Left ventricle myocardium inferior (tissue), 1 donor: Measurements from ENCODE around the gene SNAPC4. TPM values are rescaled to one million over a fixed set of nuclear protein-coding genes. Genes with fewer than 3 reads are reported as not detected.
A peak's percentile ranks its signal among the peaks of the same experiment; 100 is the strongest.
"Not testable (repeated sequence)": the region's sequence is repeated elsewhere in the genome, so short reads cannot be mapped to it uniquely, and the experiment has no call there.

Experiments used
- DNase-seq: peaks from one replicate; pipeline ENCODE4 v3.0.0-alpha.2; 2020
- H3K27ac ChIP-seq: fragments of 200-600 bp; replicated peaks from 2 replicates; pipeline ENCODE4 v1.8.0; 2021
- H3K27me3 ChIP-seq: fragments of 200-600 bp; 2 replicates; pipeline ENCODE4 v1.8.0; 2021; ENCODE audit warnings: low read depth
- H3K36me3 ChIP-seq: fragments of 200-600 bp; 2 replicates; pipeline ENCODE4 v1.8.0; 2021
- H3K4me1 ChIP-seq: fragments of 200-600 bp; 2 replicates; pipeline ENCODE4 v1.8.0; 2021
- H3K4me3 ChIP-seq: fragments of 200-600 bp; 2 replicates; pipeline ENCODE4 v1.8.0; 2021; ENCODE audit warnings: mild to moderate bottlenecking, moderate library complexity
- H3K9me3 ChIP-seq: fragments of 200-600 bp; replicated peaks from 2 replicates; pipeline ENCODE4 v1.8.0; 2021
- intact Hi-C: fragments of 100-400 bp; cut with micrococcal nuclease; formaldehyde crosslinking; loops from one replicate; pipeline ENCODE4 v1.11.0; 2022
- total RNA-seq: library from RNA; stranded (reverse); fragmentation: NEBNext Ultra II Directional; extraction: Animal tissue kit (Norgen Biotek cat#: 25700); gene quantifications from one replicate; pipeline ENCODE4 v1.2.1, GENCODE V29; 2021
- TF ChIP-seq, protein P1 (sequence below): fragments of 200-600 bp; IDR thresholded peaks from 2 replicates; pipeline ENCODE4 v1.8.0; 2021; ENCODE audit warnings: antibody characterized with exemption, mild to moderate bottlenecking, borderline replicate concordance
- donor health status: DM: no; HTN: yes; CAD: no; lungs with severe emphysema.

Gene SNAPC4
- total RNA-seq, 1 donor from 2014 or later = 5.2 TPM

DNA sequence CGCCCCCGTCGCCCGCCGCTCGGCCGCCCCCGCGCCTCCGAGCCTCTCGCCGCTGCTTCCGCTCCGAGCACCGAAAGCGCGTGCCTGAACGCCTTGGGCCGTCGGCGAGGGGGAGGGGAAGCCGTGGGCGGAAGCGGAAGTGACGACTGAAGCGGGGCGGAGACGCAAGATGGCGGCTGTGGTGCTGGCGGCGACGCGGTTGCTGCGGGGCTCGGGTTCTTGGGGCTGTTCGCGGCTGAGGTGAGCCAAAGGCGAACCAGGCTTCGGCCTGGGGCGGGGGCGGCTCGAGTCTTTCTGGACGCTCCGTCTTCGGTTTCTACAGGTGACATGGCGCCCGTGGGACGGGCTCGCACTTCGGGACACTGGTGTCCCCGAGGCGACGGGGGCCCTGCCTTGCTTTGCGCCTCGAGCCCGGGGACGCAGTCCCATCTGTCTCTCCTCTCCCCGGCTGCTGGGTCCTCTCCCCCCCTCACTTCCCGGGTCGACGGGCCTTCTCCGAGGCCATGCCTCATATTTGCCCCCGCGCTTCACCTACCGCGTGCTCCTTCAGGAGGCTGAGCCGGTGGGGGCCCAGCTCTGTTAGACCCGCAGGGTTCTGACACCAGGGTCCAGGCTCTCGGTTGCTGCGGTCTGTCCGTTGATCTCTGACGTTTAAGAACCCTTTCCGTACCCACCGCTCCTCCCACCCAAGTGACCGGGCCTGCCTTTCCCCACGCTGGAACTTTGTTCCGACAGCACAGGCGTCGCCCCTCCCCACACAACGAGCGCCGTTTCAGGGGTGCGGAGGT lies 10.7 kb upstream of the SNAPC4 start, which contains the start of the genes ENTR1 and PMPCA:
Gene ENTR1, minus strand, starts transcription at position 115 of the 788 bp plus-strand sequence. CDS start 217 bp downstream, outside the sequence.
Gene PMPCA, plus strand, starts transcription at position 159 of the 788 bp plus-strand sequence. Its CDS starts 11 bp downstream, at position 170.
- peak; percentile 93 for DNase-seq
- intact Hi-C loops = no loop called here
- H3K36me3 ChIP-seq = peaks cover 57% of the 10 kb centered on the region
- H3K27ac ChIP-seq = peak within 1 kb of the TSS; percentile 88
- TF ChIP-seq, protein P1, sequence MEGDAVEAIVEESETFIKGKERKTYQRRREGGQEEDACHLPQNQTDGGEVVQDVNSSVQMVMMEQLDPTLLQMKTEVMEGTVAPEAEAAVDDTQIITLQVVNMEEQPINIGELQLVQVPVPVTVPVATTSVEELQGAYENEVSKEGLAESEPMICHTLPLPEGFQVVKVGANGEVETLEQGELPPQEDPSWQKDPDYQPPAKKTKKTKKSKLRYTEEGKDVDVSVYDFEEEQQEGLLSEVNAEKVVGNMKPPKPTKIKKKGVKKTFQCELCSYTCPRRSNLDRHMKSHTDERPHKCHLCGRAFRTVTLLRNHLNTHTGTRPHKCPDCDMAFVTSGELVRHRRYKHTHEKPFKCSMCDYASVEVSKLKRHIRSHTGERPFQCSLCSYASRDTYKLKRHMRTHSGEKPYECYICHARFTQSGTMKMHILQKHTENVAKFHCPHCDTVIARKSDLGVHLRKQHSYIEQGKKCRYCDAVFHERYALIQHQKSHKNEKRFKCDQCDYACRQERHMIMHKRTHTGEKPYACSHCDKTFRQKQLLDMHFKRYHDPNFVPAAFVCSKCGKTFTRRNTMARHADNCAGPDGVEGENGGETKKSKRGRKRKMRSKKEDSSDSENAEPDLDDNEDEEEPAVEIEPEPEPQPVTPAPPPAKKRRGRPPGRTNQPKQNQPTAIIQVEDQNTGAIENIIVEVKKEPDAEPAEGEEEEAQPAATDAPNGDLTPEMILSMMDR = no peak
- H3K27me3 ChIP-seq = no peaks in the 10 kb centered on the region
- H3K4me3 ChIP-seq = peak within 1 kb of the TSS; percentile 97
- peaks cover 39% of the 10 kb centered on the region for H3K4me1 ChIP-seq
- H3K9me3 ChIP-seq = no peaks in the 10 kb centered on the region

DNA sequence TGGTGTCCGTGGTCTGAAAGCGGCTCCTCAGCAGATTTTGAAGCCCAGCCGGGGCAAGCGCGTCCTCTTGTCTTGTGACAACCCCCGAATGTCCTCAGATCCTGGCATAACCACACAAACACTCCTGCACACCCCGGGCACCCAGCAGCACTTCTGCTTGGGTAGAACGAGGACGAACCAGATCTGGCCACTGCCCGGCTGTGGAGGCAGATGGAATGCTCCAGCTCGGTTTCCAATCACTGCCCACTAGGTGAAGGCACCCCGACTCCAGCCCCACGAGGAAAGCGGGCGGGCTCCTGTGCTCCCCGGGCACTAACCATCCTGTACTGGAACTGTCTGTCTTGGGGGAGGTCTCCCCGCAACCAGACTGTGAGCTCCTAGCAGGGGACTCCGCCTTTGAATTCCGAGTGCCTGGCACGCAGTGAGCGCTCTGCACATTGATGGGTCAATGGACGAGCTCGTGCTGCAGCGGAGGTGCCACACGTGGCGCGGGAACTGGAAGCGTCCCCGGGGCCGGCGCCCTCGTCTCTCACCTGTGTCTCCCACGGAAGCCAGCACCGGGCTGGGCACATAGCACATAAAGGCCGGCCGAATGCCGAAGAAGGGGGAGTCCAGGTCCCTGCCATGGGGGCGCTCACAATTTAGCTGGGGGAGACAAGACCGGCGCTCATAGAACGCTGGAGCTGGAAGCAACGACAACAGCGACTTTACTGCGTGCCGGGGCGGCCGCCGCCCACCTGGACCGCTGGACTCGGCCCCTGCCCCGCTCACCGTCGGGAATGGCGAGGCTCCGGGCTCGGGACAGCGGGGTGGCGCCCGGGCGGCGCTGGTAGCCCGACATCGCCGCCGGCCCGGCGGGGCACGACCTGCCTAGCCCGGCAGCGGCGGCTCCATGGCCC lies 9.8 kb upstream of the SNAPC4 start:
- no peak for DNase-seq
- peak overlapping the region; percentile 88 for H3K27ac ChIP-seq
- H3K36me3 ChIP-seq = peaks cover 57% of the 10 kb centered on the region
- peak overlapping the region; percentile 97 for H3K4me3 ChIP-seq
- peaks cover 44% of the 10 kb centered on the region for H3K4me1 ChIP-seq
- TF ChIP-seq, protein P1 = no peak
- no peaks in the 10 kb centered on the region for H3K9me3 ChIP-seq
- intact Hi-C loops = no loop called here
- H3K27me3 ChIP-seq = no peaks in the 10 kb centered on the region

DNA sequence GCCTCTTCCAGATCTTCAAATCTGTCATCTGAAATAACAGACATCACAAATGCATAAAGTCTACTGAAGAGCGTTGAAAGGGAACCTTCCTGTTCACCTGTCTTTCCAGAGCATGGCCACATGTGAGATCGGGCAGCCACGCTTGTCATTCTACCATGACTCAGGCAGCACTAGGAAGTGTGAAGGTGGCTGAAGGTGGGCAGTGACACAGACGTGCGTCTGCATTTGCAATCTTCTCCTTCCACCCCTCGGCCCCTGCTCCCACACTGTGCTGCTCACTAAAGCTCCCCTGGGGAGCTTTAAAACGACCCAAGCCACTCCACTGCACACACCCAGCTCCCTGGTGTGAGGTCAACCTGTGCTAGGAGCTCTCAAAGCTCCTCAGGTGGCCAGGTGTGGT lies 7.9 kb upstream of the SNAPC4 start:
- intact Hi-C loops = no loop called here
- Histone ChIP-seq H3K9me3 (no peaks in the 10 kb centered on the region), H3K27ac (no peak overlapping the region)

DNA sequence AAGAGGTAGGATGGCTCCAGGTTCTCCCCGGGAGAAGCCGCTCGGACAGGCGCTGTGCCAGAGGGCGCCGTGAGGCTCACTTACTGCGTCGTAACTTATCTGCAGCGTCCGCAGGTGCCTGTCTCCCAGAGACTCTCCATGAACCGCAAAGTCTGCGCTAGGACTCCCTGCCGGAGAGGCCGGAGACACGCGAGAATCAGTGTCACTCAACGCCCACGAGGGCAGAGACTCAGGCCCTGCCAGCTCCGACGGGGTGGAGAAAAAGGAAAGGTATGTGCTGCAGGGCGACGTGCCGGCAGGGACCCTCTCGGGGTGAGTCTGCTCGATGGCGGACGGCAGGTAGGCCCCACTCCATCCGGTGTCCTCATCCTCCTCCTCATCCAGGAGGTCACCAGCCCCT lies 7.1 kb upstream of the SNAPC4 start:
- H3K36me3 ChIP-seq = peaks cover 52% of the 10 kb centered on the region
- H3K4me1 ChIP-seq = peaks cover 35% of the 10 kb centered on the region
- H3K9me3 ChIP-seq, H3K4me3 ChIP-seq, H3K27me3 ChIP-seq, intact Hi-C loops, H3K27ac ChIP-seq, DNase-seq: not testable (repeated sequence)

More for the DNA sequence above, 7.9 kb upstream of the SNAPC4 start:
- no peak overlapping the region for H3K4me3 ChIP-seq
- DNase-seq = no peak
- TF ChIP-seq, protein P1 = no peak
- peaks cover 40% of the 10 kb centered on the region for H3K4me1 ChIP-seq
- H3K36me3 ChIP-seq = peaks cover 52% of the 10 kb centered on the region
- H3K27me3 ChIP-seq = no peaks in the 10 kb centered on the region

DNA sequence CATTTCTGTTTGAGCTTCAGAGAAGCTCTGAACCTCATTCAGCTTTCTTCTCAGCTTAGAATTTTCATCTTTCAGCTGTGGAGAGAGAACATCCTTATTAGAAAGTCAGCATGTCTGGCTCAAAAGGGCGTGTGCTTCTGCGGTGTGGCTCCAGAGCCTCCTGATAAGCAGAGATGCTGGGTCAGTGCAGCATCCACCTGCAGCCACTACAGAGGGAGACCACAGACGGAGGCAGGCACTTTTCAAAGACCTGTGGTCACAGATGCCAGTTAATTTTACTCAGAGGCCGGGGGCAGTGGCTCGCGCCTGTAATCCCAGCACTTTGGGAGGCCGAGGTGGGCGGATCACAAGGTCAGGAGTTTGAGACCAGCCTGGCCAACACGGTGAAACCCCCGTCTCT lies 5.9 kb upstream of the SNAPC4 start:
- Histone ChIP-seq H3K36me3 (peaks cover 49% of the 10 kb centered on the region), H3K4me1 (peaks cover 23% of the 10 kb centered on the region)
- DNase-seq, H3K9me3 ChIP-seq, H3K27me3 ChIP-seq, H3K27ac ChIP-seq, H3K4me3 ChIP-seq, intact Hi-C loops: not testable (repeated sequence)

DNA sequence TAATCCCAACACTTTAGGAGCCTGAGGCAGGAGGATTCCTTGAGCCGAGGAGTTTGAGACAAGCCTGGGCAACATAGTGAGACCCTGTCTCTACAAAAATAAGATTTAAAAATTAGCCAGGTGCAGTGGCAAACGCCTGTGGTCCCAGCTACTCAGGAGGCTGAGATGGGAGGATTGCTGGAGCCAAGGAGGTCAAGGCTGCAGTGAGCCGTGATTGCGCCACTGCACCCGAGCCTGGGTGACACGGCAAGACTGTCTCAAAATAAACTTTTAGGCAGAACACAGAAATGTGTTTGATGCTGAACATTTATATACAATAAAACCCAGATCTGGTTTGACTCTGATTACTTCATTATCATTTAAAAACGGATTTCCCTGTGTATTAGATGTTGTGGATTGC lies 5.5 kb upstream of the SNAPC4 start:
- H3K4me1 ChIP-seq = peaks cover 22% of the 10 kb centered on the region
- H3K27me3 ChIP-seq = no peaks in the 10 kb centered on the region

More for the DNA sequence above, 5.5 kb upstream of the SNAPC4 start:
- H3K9me3 ChIP-seq = no peaks in the 10 kb centered on the region
- H3K27ac ChIP-seq = no peak overlapping the region
- intact Hi-C loops = no loop called here
- TF ChIP-seq, protein P1 = no peak
- DNase-seq = no peak
- peaks cover 49% of the 10 kb centered on the region for H3K36me3 ChIP-seq
- no peak overlapping the region for H3K4me3 ChIP-seq
